Calu3 (cell line): ENCODE measurements around the gene CYP4F22. TPM values are rescaled to one million over a fixed set of nuclear protein-coding genes. Genes with fewer than 3 reads are reported as not detected.

Experiments
- BruUV-seq: library from RNA; stranded (reverse); fragments of 400-500 nt; replicated peaks from 2 replicates; lab custom pipeline; 2021; lab: Mats Ljungman, UMichigan
- CTCF ChIA-PET: fragments of 300-600 bp; sonication (Branson Sonifier 250); formaldehyde crosslinking; loops from one replicate; lab custom pipeline; 2022; ENCODE audit warnings: antibody characterized with exemption; lab: Charles Lee
- DNase-seq: peaks from one replicate; pipeline ENCODE4 v3.0.0; 2022
- H3K27ac Mint-ChIP-seq: one replicate; pipeline ENCODE4 v1.8.0; 2022; ENCODE audit warnings: mixed read lengths; ENCODE audit not compliant: unreplicated experiment
- H3K27me3 Mint-ChIP-seq: one replicate; pipeline ENCODE4 v1.8.0; 2022; ENCODE audit warnings: mixed read lengths; ENCODE audit not compliant: unreplicated experiment
- H3K36me3 Mint-ChIP-seq: one replicate; pipeline ENCODE4 v1.8.0; 2022; ENCODE audit warnings: mild to moderate bottlenecking, moderate library complexity, mixed read lengths; ENCODE audit not compliant: insufficient read depth, unreplicated experiment
- H3K4me1 Mint-ChIP-seq: one replicate; pipeline ENCODE4 v1.8.0; 2022; ENCODE audit warnings: mild to moderate bottlenecking, low read depth, mixed read lengths; ENCODE audit not compliant: unreplicated experiment
- H3K4me3 Mint-ChIP-seq: one replicate; pipeline ENCODE4 v1.8.0; 2022; ENCODE audit warnings: mild to moderate bottlenecking, low read depth, moderate library complexity, mixed read lengths; ENCODE audit not compliant: unreplicated experiment
- H3K9me3 Mint-ChIP-seq: one replicate; pipeline ENCODE4 v1.8.0; 2022; ENCODE audit warnings: low read depth, mixed read lengths; ENCODE audit not compliant: unreplicated experiment
- intact Hi-C: fragments of 100-400 bp; cut with micrococcal nuclease; formaldehyde crosslinking; loops from one replicate; pipeline ENCODE4 v1.10.0; 2022; ENCODE audit not compliant: unreplicated experiment
- total RNA-seq: library from RNA; stranded (reverse); gene quantifications from 2 replicates; pipeline ENCODE4 v1.2.3, GENCODE V29; 2022
- TF ChIP-seq, protein P1 (sequence below): fragments of 200-600 bp; IDR thresholded peaks from one replicate; pipeline ENCODE4 v1.8.0; 2022; ENCODE audit warnings: antibody characterized with exemption; ENCODE audit not compliant: unreplicated experiment

Gene CYP4F22
- total RNA-seq, 1 experiment from 2014 or later: not detected

DNA sequence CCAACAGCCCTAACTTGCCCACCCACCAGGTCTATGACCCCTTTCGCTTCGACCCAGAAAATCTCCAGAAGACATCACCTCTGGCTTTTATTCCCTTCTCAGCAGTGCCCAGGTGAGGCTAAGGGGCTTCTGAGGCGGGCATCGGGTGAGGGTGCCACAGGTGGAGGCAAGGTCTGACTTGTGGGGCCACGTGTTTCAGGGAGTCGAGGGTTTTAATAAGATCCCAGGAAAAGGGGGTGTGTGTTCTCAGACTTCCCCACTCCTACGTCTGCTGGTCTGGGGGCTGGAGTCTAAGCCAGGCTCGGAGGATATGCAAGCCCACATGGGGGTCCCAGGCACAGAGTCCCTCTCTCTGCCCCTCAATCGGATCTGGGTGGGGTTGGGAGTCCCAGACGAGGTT, 75.8 kb downstream of the CYP4F22 start:
- H3K9me3 Mint-ChIP-seq: no peaks in the 10 kb centered on the region
- peaks cover 34% of the 10 kb centered on the region for H3K27me3 Mint-ChIP-seq
- TF ChIP-seq, protein P1, sequence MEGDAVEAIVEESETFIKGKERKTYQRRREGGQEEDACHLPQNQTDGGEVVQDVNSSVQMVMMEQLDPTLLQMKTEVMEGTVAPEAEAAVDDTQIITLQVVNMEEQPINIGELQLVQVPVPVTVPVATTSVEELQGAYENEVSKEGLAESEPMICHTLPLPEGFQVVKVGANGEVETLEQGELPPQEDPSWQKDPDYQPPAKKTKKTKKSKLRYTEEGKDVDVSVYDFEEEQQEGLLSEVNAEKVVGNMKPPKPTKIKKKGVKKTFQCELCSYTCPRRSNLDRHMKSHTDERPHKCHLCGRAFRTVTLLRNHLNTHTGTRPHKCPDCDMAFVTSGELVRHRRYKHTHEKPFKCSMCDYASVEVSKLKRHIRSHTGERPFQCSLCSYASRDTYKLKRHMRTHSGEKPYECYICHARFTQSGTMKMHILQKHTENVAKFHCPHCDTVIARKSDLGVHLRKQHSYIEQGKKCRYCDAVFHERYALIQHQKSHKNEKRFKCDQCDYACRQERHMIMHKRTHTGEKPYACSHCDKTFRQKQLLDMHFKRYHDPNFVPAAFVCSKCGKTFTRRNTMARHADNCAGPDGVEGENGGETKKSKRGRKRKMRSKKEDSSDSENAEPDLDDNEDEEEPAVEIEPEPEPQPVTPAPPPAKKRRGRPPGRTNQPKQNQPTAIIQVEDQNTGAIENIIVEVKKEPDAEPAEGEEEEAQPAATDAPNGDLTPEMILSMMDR: no peak
- intact Hi-C loops: no loop called here
- peak overlapping the region; percentile 56 for H3K4me3 Mint-ChIP-seq
- no peak overlapping the region for H3K27ac Mint-ChIP-seq
- peaks cover 5% of the 10 kb centered on the region for H3K36me3 Mint-ChIP-seq
- BruUV-seq: no TSS peak
- H3K4me1 Mint-ChIP-seq: no peaks in the 10 kb centered on the region
- DNase-seq: no peak
- CTCF ChIA-PET: interaction anchor here (0.5 kb wide), 1 partner anchor 607 kb away, joined by 4 read pairs; no protein-coding TSS in a partner anchor

DNA sequence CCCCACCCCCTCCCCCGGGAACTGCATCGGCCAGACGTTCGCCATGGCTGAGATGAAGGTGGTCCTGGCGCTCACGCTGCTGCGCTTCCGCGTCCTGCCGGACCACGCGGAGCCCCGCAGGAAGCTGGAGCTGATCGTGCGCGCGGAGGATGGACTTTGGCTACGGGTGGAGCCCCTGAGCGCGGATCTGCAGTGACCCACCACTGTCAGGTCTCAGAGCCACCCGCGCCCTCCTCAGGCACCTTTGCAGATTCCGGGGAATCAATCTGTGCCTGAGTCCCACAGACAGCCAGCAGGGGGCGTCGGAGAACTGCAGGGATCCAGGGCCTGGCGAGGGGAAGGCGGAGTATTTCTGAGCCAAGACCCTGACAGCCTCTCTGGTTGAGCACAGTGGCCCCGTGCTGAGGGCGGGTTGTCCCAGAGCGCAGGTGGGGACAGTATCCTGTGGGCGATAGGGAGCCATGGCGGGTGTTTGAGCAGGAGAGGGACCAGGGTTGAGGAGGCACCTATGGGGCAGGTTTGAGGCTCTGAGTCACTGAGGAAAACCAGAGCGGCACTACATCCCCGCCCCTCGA, 76.3 kb downstream of the CYP4F22 start:
- no peaks in the 10 kb centered on the region for H3K4me1 Mint-ChIP-seq
- H3K27ac Mint-ChIP-seq: no peak overlapping the region
- H3K4me3 Mint-ChIP-seq: peak overlapping the region; percentile 56
- intact Hi-C loops: no loop called here
- H3K36me3 Mint-ChIP-seq: peaks cover 5% of the 10 kb centered on the region
- no peaks in the 10 kb centered on the region for H3K9me3 Mint-ChIP-seq
- no TSS peak for BruUV-seq
- TF ChIP-seq, protein P1: peak; percentile 87
- peaks cover 34% of the 10 kb centered on the region for H3K27me3 Mint-ChIP-seq
- peak; percentile 84 for DNase-seq
- CTCF ChIA-PET: interaction anchor here (0.5 kb wide), 1 partner anchor 608 kb away, joined by 4 read pairs; no protein-coding TSS in a partner anchor

DNA sequence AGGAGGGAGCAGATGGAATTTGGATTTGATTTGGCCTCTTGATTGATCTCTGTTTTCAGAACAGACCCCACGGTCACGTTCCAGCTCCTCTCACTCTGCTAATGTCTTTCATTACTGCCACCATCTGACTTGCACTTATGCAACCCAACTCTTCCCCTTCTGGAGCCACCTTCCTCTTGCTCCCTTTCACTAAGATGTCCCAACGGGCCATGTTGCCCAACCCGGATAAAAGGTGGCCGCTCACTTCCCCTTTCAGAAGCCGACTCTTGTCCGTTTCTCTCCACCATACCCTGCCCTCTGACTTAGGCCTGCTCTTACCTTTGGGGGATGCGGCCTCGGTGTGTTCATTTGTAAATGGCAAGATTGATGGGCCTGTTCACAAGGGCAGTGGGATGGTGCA, 79.3 kb downstream of the CYP4F22 start:
- peaks cover 5% of the 10 kb centered on the region for H3K36me3 Mint-ChIP-seq

DNA sequence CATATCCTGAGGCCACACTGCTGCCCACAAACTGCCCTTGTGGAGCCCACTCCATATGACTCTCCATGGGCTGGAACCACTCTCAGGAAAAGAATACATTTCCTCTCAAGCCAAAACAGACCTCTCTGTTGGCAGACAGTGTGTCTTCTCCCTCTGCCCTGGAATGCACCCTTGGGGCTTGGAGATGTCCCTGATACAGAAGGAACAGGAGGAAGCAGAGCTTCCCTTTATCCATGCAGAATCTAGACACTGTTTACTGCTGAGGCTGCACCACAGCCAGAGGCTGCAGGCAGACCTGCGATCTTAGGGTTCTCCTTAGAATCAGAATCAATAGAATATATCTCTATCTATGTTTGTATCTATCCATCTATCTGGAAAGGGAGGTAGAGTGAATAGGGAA, 79.9 kb downstream of the CYP4F22 start:
- H3K27ac Mint-ChIP-seq: no peak overlapping the region
- H3K9me3 Mint-ChIP-seq: no peaks in the 10 kb centered on the region
- peaks cover 26% of the 10 kb centered on the region for H3K27me3 Mint-ChIP-seq
- CTCF ChIA-PET: no interaction called here
- peaks cover 5% of the 10 kb centered on the region for H3K36me3 Mint-ChIP-seq
- no TSS peak for BruUV-seq
- no peak for DNase-seq
- TF ChIP-seq, protein P1: no peak
- H3K4me3 Mint-ChIP-seq: no peak overlapping the region
- H3K4me1 Mint-ChIP-seq: no peaks in the 10 kb centered on the region
- intact Hi-C loops: no loop called here

More for the DNA sequence above, 79.3 kb downstream of the CYP4F22 start:
- Mint-ChIP-seq H3K4me3 (no peak overlapping the region), H3K27ac (no peak overlapping the region), H3K4me1 (no peaks in the 10 kb centered on the region), H3K27me3 (peaks cover 22% of the 10 kb centered on the region), H3K9me3 (no peaks in the 10 kb centered on the region)
- intact Hi-C loops: no loop called here
- no TSS peak for BruUV-seq
- TF ChIP-seq, protein P1: no peak
- CTCF ChIA-PET: no interaction called here
- no peak for DNase-seq
